Neural crest cell (in vitro differentiated cells): Measurements from ENCODE around the gene MUC5AC. TPM values are rescaled to one million over a fixed set of nuclear protein-coding genes. Genes with fewer than 3 reads are reported as not detected.

ENCODE experiments used
- DNase-seq: peaks from one replicate; pipeline ENCODE4 v3.0.0; 2021; ENCODE audit warnings: low read depth, mixed read lengths, low spot score
- H3K27ac Mint-ChIP-seq: one replicate; pipeline ENCODE4 v1.8.0; 2021; ENCODE audit warnings: mild to moderate bottlenecking, mixed read lengths; ENCODE audit not compliant: unreplicated experiment
- H3K27me3 Mint-ChIP-seq: 2 replicates; pipeline ENCODE4 v1.8.0; 2021; ENCODE audit warnings: low read depth, mild to moderate bottlenecking, mixed read lengths
- H3K36me3 Mint-ChIP-seq: 2 replicates; pipeline ENCODE4 v1.8.0; 2021; ENCODE audit warnings: low read depth, mild to moderate bottlenecking, mixed read lengths
- H3K4me1 Mint-ChIP-seq: 2 replicates; pipeline ENCODE4 v1.8.0; 2021; ENCODE audit warnings: mixed read lengths
- H3K4me3 Mint-ChIP-seq: one replicate; pipeline ENCODE4 v1.8.0; 2021; ENCODE audit warnings: mild to moderate bottlenecking, mixed read lengths
- H3K9me3 Mint-ChIP-seq: 2 replicates; pipeline ENCODE4 v1.8.0; 2021; ENCODE audit warnings: mixed read lengths
- CTCF ChIP-seq: fragments of 200-600 bp; sonication (generic); conservative IDR thresholded peaks from 2 replicates; pipeline ENCODE4 v1.5.0; 2021; ENCODE audit warnings: antibody characterized with exemption, mild to moderate bottlenecking
- total RNA-seq: library from RNA; stranded (reverse); gene quantifications from 2 replicates; pipeline ENCODE4 v1.2.1, GENCODE V29; 2021

The MUC5AC gene
- total RNA-seq, 1 donor from 2014 or later = not detected

- no peak overlapping the region for H3K4me3 Mint-ChIP-seq
- H3K9me3 Mint-ChIP-seq = no peaks in the 10 kb centered on the region
- no peaks in the 10 kb centered on the region for H3K36me3 Mint-ChIP-seq
- DNase-seq = no peak
- no peaks in the 10 kb centered on the region for H3K4me1 Mint-ChIP-seq
- TF ChIP-seq CTCF = no peak
- peaks cover 4% of the 10 kb centered on the region for H3K27me3 Mint-ChIP-seq
- no peak overlapping the region for H3K27ac Mint-ChIP-seq
Observed at GRCh38 chr11:1116666-1117390, 40.9 kb upstream of the MUC5AC start.

GRCh38 chr11:1117992-1118391 lies 39.8 kb upstream of the MUC5AC start:
- no peak for TF ChIP-seq CTCF
- H3K4me3 Mint-ChIP-seq = no peak overlapping the region
- H3K36me3 Mint-ChIP-seq = no peaks in the 10 kb centered on the region
- H3K27me3 Mint-ChIP-seq = peaks cover 6% of the 10 kb centered on the region
- no peak for DNase-seq
- no peaks in the 10 kb centered on the region for H3K4me1 Mint-ChIP-seq
- H3K9me3 Mint-ChIP-seq = no peaks in the 10 kb centered on the region
- H3K27ac Mint-ChIP-seq = peak overlapping the region; percentile 57

GRCh38 chr11:1118755-1119603 lies 38.8 kb upstream of the MUC5AC start:
- Mint-ChIP-seq H3K36me3 (no peaks in the 10 kb centered on the region), H3K4me3 (no peak overlapping the region), H3K27ac (no peak overlapping the region), H3K4me1 (no peaks in the 10 kb centered on the region), H3K9me3 (no peaks in the 10 kb centered on the region), H3K27me3 (peaks cover 10% of the 10 kb centered on the region)
- TF ChIP-seq CTCF = no peak
- no peak for DNase-seq

- Mint-ChIP-seq H3K27me3 (peaks cover 16% of the 10 kb centered on the region), H3K27ac (no peak overlapping the region), H3K4me1 (no peaks in the 10 kb centered on the region), H3K36me3 (no peaks in the 10 kb centered on the region), H3K4me3 (no peak overlapping the region), H3K9me3 (peaks cover 7% of the 10 kb centered on the region)
- DNase-seq = no peak
- no peak for TF ChIP-seq CTCF
Observed at GRCh38 chr11:1119604-1120146, 38.1 kb upstream of the MUC5AC start.

GRCh38 chr11:1120532-1121330 lies 37.0 kb upstream of the MUC5AC start:
- Mint-ChIP-seq H3K4me1 (no peaks in the 10 kb centered on the region), H3K4me3 (no peak overlapping the region), H3K9me3 (peaks cover 9% of the 10 kb centered on the region), H3K27ac (no peak overlapping the region), H3K36me3 (no peaks in the 10 kb centered on the region), H3K27me3 (peaks cover 12% of the 10 kb centered on the region)
- no peak for DNase-seq
- TF ChIP-seq CTCF = no peak
